ENCODE measurements around the gene RAB11FIP4. TPM values are rescaled to one million over a fixed set of nuclear protein-coding genes. Genes with fewer than 3 reads are reported as not detected.

RAB11FIP4 gene
- total RNA-seq, 1 experiment from 2014 or later = 15.1 TPM

- H3K79me2 ChIP-seq (ENCODE audit: insufficient read depth, low read length) = no peaks in the 10 kb centered on the region
- CTCF ChIA-PET = no interaction called here
- no peak overlapping the region for H3K27ac ChIP-seq (ENCODE audit: low read depth, low read length)
Observed at GRCh38 chr17:31565652-31566051, 174.2 kb downstream of the RAB11FIP4 start.

More at GRCh38 chr17:31565652-31566051, 174.2 kb downstream of the RAB11FIP4 start:
- TF ChIP-seq YY1 (IDR thresholded peaks at IDR 0.05; ENCODE audit: extremely low read depth, insufficient replicate concordance, low read depth, low read length) (no peak), ELF1 (IDR thresholded peaks at IDR 0.05; ENCODE audit: borderline replicate concordance, low read depth) (no peak), EZH2phosphoT487 (IDR thresholded peaks at IDR 0.05; ENCODE audit: borderline replicate concordance) (no peak), CEBPB (IDR thresholded peaks at IDR 0.05; ENCODE audit: low read depth) (no peak), RAD21 (IDR thresholded peaks at IDR 0.05; ENCODE audit: low read depth) (no peak), EGR1 (IDR thresholded peaks at IDR 0.05; ENCODE audit: low read depth) (no peak), POLR2AphosphoS5 (IDR thresholded peaks at IDR 0.05; ENCODE audit: low read depth, low read length) (no peak), SIN3A (IDR thresholded peaks at IDR 0.05; ENCODE audit: low read depth) (no peak), MAX (IDR thresholded peaks at IDR 0.05) (no peak), FOSL1 (IDR thresholded peaks at IDR 0.05; ENCODE audit: low read depth) (no peak), CBX3 (IDR thresholded peaks at IDR 0.05; ENCODE audit: low read depth) (no peak), SP1 (IDR thresholded peaks at IDR 0.05; ENCODE audit: low read depth) (no peak), TCF7L2 (IDR thresholded peaks at IDR 0.05; ENCODE audit: borderline replicate concordance, extremely low read depth, insufficient read depth, insufficient read length) (no peak), REST (IDR thresholded peaks at IDR 0.05; ENCODE audit: low read depth) (no peak), ZBTB33 (IDR thresholded peaks at IDR 0.05; ENCODE audit: extremely low read depth, insufficient replicate concordance, low read length) (no peak), ATF3 (IDR thresholded peaks at IDR 0.05) (no peak), JUND (IDR thresholded peaks at IDR 0.05) (no peak), POLR2A (IDR thresholded peaks at IDR 0.05; ENCODE audit: borderline replicate concordance, extremely low read depth, insufficient read depth, insufficient read length) (no peak)
- ChIA-PET RAD21 (ENCODE audit: low non-redundant PET in 1 of 2, low total read pairs in 2 of 2, uncharacterized antibody in 2 of 2, unreplicated experiment in 2 of 2) (no interaction called here), POLR2A (no interaction called here)
- Histone ChIP-seq H2AFZ (ENCODE audit: low read depth, low read length, poor library complexity, severe bottlenecking) (no peak overlapping the region), H3K36me3 (ENCODE audit: control insufficient read depth in 1 of 2, insufficient read depth in 2 of 2, low read length in 2 of 2) (no peaks in the 10 kb centered on the region), H3K4me3 (replicated peaks in 1 of 2; ENCODE audit: low read depth in 1 of 2, low read length in 2 of 2) (no peak overlapping the region), H3K27me3 (ENCODE audit: insufficient read depth, low read length) (no peaks in the 10 kb centered on the region), H4K20me1 (ENCODE audit: insufficient read depth) (no peaks in the 10 kb centered on the region), H3K9me3 (ENCODE audit: control insufficient read depth in 1 of 2, insufficient read depth in 1 of 2, low read depth in 1 of 2, low read length in 2 of 2) (no peaks in the 10 kb centered on the region), H3K4me1 (ENCODE audit: control insufficient read depth in 1 of 2, insufficient read depth in 2 of 2, low read length in 2 of 2) (peaks cover 0 to 5% of the 10 kb centered on the region in 2 experiments; a peak in 2 of 4 replicates), H3K9ac (ENCODE audit: low read length) (no peak overlapping the region), H3K4me2 (ENCODE audit: low read length) (no peak overlapping the region), H3K9me2 (ENCODE audit: insufficient read depth) (no peaks in the 10 kb centered on the region)
- intact Hi-C loops (cut with micrococcal nuclease) = no loop called here
- no peak for DNase-seq (ENCODE audit: low read depth, low spot score)
- BruUV-seq (replicated peaks) = no TSS peak
- no peak for ATAC-seq

Measured in HCT116 (cell line).